H1 (cell line): ENCODE measurements around the gene HPGDS. TPM values are rescaled to one million over a fixed set of nuclear protein-coding genes. Genes with fewer than 3 reads are reported as not detected.

Experiments
- CTCF ChIA-PET: fragments of 300-600 bp; sonication (Branson Sonifier 250); formaldehyde crosslinking; loops from one replicate; lab custom pipeline; 2021; ENCODE audit not compliant: partially characterized antibody; lab: Charles Lee
- POLR2A ChIA-PET: fragments of 300-600 bp; sonication (Branson Sonifier 250); formaldehyde crosslinking; loops from one replicate; lab custom pipeline; 2021; ENCODE audit warnings: inconsistent platforms; ENCODE audit not compliant: partially characterized antibody; lab: Charles Lee
- DNase-seq, 2 experiments: peaks; one replicate each; pipeline versions ENCODE4 v3.0.0 to v3.0.0-alpha.2; 2010 to 2022; ENCODE audit warnings: low spot score in 2 of 2, low read depth in 1 of 2, mixed read lengths in 1 of 2
- FAIRE-seq: peaks from 2 replicates; lab custom pipeline; 2011; peaks lifted over from hg19 to GRCh38; lab: Jason Lieb, UNC
- H2AFZ ChIP-seq: 2 replicates; pipeline ENCODE4 v1.8.1; 2012; ENCODE audit warnings: low read length, inconsistent platforms
- H2AK5ac ChIP-seq: 2 replicates; pipeline ENCODE4 v1.6.1; 2013; ENCODE audit warnings: low read depth, low read length
- H2BK120ac ChIP-seq: replicated peaks from 2 replicates; pipeline ENCODE3; 2013; ENCODE audit warnings: low read depth, low read length, inconsistent platforms
- H2BK12ac ChIP-seq: 2 replicates; pipeline ENCODE4 v1.6.1; 2013; ENCODE audit warnings: low read depth, low read length
- H2BK15ac ChIP-seq: 2 replicates; pipeline ENCODE4 v1.6.1; 2013; ENCODE audit warnings: low read length
- H2BK20ac ChIP-seq: 2 replicates; pipeline ENCODE4 v1.6.1; 2013; ENCODE audit warnings: low read length
- H2BK5ac ChIP-seq: 2 replicates; pipeline ENCODE4 v1.6.1; 2013; ENCODE audit warnings: low read depth, low read length
- H3K14ac ChIP-seq: 2 replicates; pipeline ENCODE4 v1.6.1; 2013; ENCODE audit warnings: inconsistent platforms; ENCODE audit not compliant: insufficient read length
- H3K18ac ChIP-seq: 2 replicates; pipeline ENCODE4 v1.6.1; 2013; ENCODE audit warnings: low read length; ENCODE audit errors: extremely low read depth
- H3K23ac ChIP-seq: 2 replicates; pipeline ENCODE4 v1.6.1; 2013; ENCODE audit warnings: inconsistent platforms; ENCODE audit not compliant: insufficient read length
- H3K23me2 ChIP-seq: 2 replicates; pipeline ENCODE4 v1.6.1; 2013; ENCODE audit warnings: low read depth, low read length
- H3K27ac ChIP-seq: 2 replicates; pipeline ENCODE4 v1.6.1; 2011; ENCODE audit warnings: low read depth, low read length, inconsistent platforms
- H3K27me3 ChIP-seq, 4 experiments: replicated peaks in 1 of 4; 1 replicate in 1 of 4; 2 replicates in 3 of 4; pipeline versions ENCODE4 v1.6.1 to v1.8.1; 2011 to 2013; ENCODE audit warnings: low read length in 3 of 4, mild to moderate bottlenecking in 3 of 4, inconsistent platforms in 2 of 4, mixed read lengths in 2 of 4, moderate library complexity in 1 of 4; ENCODE audit not compliant: control insufficient read depth in 3 of 4, insufficient read depth in 3 of 4; ENCODE audit errors: extremely low read depth in 1 of 4
- H3K36me3 ChIP-seq, 4 experiments: 2 replicates each; pipeline versions ENCODE4 v1.6.1 to v1.8.1; 2011 to 2013; ENCODE audit warnings: mild to moderate bottlenecking in 4 of 4, low read length in 3 of 4, moderate library complexity in 2 of 4, control low read depth in 1 of 4, inconsistent platforms in 1 of 4; ENCODE audit not compliant: insufficient read depth in 4 of 4, control insufficient read depth in 2 of 4
- H3K4ac ChIP-seq: replicated peaks from 2 replicates; pipeline ENCODE3; 2013; ENCODE audit warnings: low read length, low read depth, mixed read lengths, inconsistent platforms; ENCODE audit not compliant: insufficient read length
- H3K4me1 ChIP-seq, 4 experiments: replicated peaks in 1 of 4; 1 replicate in 1 of 4; 2 replicates in 3 of 4; pipeline versions ENCODE4 v1.6.1 to v1.8.1; 2011 to 2013; ENCODE audit warnings: low read length in 3 of 4, inconsistent platforms in 2 of 4, mixed read lengths in 1 of 4; ENCODE audit not compliant: insufficient read depth in 4 of 4, control insufficient read depth in 3 of 4
- H3K4me2 ChIP-seq, 2 experiments: 2 replicates each; pipeline versions ENCODE4 v1.6.1 to v1.8.1; 2011 to 2013; ENCODE audit warnings: low read depth in 2 of 2, low read length in 2 of 2, control low read depth in 1 of 2, inconsistent platforms in 1 of 2, mild to moderate bottlenecking in 1 of 2; ENCODE audit not compliant: insufficient read depth in 1 of 2
- H3K4me3 ChIP-seq, 4 experiments: fragments of 200-600, 300-600 bp in 1 of 4; sonication (generic), shearing (Covaris generic), sonication (Bioruptor Twin) in 1 of 4; 2 replicates each; pipeline versions ENCODE4 v1.5.1 to v1.8.1; 2011 to 2016; ENCODE audit warnings: low read length in 4 of 4, low read depth in 3 of 4, control low read depth in 2 of 4, inconsistent platforms in 2 of 4, mild to moderate bottlenecking in 2 of 4, mixed read lengths in 1 of 4, moderate library complexity in 1 of 4; ENCODE audit not compliant: insufficient read depth in 2 of 4; ENCODE audit errors: extremely low read depth in 1 of 4
- H3K56ac ChIP-seq: replicated peaks from 2 replicates; pipeline ENCODE3; 2013; ENCODE audit warnings: low read depth, mild to moderate bottlenecking, mixed read lengths, low read length, inconsistent platforms; ENCODE audit not compliant: insufficient read length
- H3K79me1 ChIP-seq: 2 replicates; pipeline ENCODE4 v1.6.1; 2013; ENCODE audit warnings: low read depth, low read length, control low read depth
- H3K79me2 ChIP-seq, 2 experiments: 2 replicates each; pipeline versions ENCODE4 v1.6.1 to v1.8.1; 2012 to 2013; ENCODE audit warnings: low read length in 2 of 2, mild to moderate bottlenecking in 2 of 2, inconsistent platforms in 1 of 2; ENCODE audit not compliant: insufficient read depth in 2 of 2, control insufficient read depth in 1 of 2
- H3K9ac ChIP-seq, 4 experiments: replicated peaks in 1 of 4; 1 replicate in 1 of 4; 2 replicates in 3 of 4; pipeline versions ENCODE4 v1.6.1 to v1.8.1; 2011 to 2013; ENCODE audit warnings: low read depth in 3 of 4, low read length in 3 of 4, control low read depth in 2 of 4, mild to moderate bottlenecking in 2 of 4, moderate library complexity in 2 of 4, inconsistent platforms in 1 of 4; ENCODE audit errors: extremely low read depth in 1 of 4
- H3K9me3 ChIP-seq, 2 experiments: 2 replicates each; pipeline versions ENCODE4 v1.6.1 to v1.8.1; 2012 to 2013; ENCODE audit warnings: mild to moderate bottlenecking in 2 of 2, moderate library complexity in 2 of 2, control low read depth in 1 of 2, inconsistent platforms in 1 of 2, low read depth in 1 of 2, low read length in 1 of 2, mixed read lengths in 1 of 2; ENCODE audit not compliant: insufficient read depth in 2 of 2
- H4K20me1 ChIP-seq, 2 experiments: replicated peaks in 1 of 2; 2 replicates each; pipeline versions ENCODE3 to v1.8.1; 2011 to 2013; ENCODE audit warnings: inconsistent platforms in 2 of 2, low read length in 2 of 2, mild to moderate bottlenecking in 1 of 2; ENCODE audit not compliant: insufficient read depth in 2 of 2, control insufficient read depth in 1 of 2
- H4K5ac ChIP-seq: 2 replicates; pipeline ENCODE4 v1.6.1; 2013; ENCODE audit warnings: low read length, low read depth, mixed read lengths, inconsistent platforms; ENCODE audit not compliant: insufficient read length
- H4K8ac ChIP-seq: 2 replicates; pipeline ENCODE4 v1.8.0; 2013; ENCODE audit warnings: mild to moderate bottlenecking, moderate library complexity, low read length, inconsistent platforms; ENCODE audit not compliant: insufficient read depth; ENCODE audit errors: extremely low read depth
- H4K91ac ChIP-seq: replicated peaks from 2 replicates; pipeline ENCODE3; 2013; ENCODE audit warnings: low read length, mixed read lengths, inconsistent platforms; ENCODE audit not compliant: insufficient read length
- ASH2L ChIP-seq: fragments of 200-600, 300-600 bp; sonication (generic); IDR thresholded peaks from one replicate; pipeline ENCODE4 v1.7.1; 2017; ENCODE audit warnings: low read length
- ATF3 ChIP-seq: IDR thresholded peaks from 2 replicates; pipeline ENCODE4 v1.6.1; 2011; ENCODE audit warnings: low read depth, mild to moderate bottlenecking, low read length; ENCODE audit not compliant: insufficient read depth
- BACH1 ChIP-seq: IDR thresholded peaks from 2 replicates; pipeline ENCODE4 v1.6.1; 2012; ENCODE audit warnings: low read length, improper control_type of control experiment
- GTF2F1 ChIP-seq: IDR thresholded peaks from 2 replicates; pipeline ENCODE4 v1.6.1; 2012; ENCODE audit warnings: low read depth, low read length, improper control_type of control experiment, borderline replicate concordance
- JUN ChIP-seq: IDR thresholded peaks from 2 replicates; pipeline ENCODE4 v1.6.1; 2011; ENCODE audit warnings: low read depth, mild to moderate bottlenecking, improper control_type of control experiment, low read length
- NRF1 ChIP-seq: IDR thresholded peaks from 2 replicates; pipeline ENCODE4 v1.6.1; 2011; ENCODE audit warnings: mild to moderate bottlenecking, low read depth, low read length, improper control_type of control experiment
- PHF8 ChIP-seq: fragments of 200-600 bp; sonication (generic); conservative IDR thresholded peaks from 2 replicates; pipeline ENCODE4 v1.7.1; 2012; ENCODE audit warnings: low read depth, mild to moderate bottlenecking, inconsistent platforms, low read length, moderate library complexity
- RNF2 ChIP-seq: fragments of 200-900, 300-1000 bp; sonication (generic); IDR thresholded peaks from 2 replicates; pipeline ENCODE4 v1.7.1; 2016; ENCODE audit warnings: borderline replicate concordance, low read depth, mild to moderate bottlenecking, antibody characterized with exemption, low read length; ENCODE audit not compliant: poor library complexity, severe bottlenecking; ENCODE audit errors: missing control alignments
- RXRA ChIP-seq: IDR thresholded peaks from 2 replicates; pipeline ENCODE4 v1.6.1; 2011; ENCODE audit warnings: low read depth, mild to moderate bottlenecking, low read length, moderate library complexity; ENCODE audit not compliant: insufficient read depth
- SP1 ChIP-seq: IDR thresholded peaks from 2 replicates; pipeline ENCODE4 v1.6.1; 2011; ENCODE audit warnings: low read depth, low read length
- SRF ChIP-seq: IDR thresholded peaks from 2 replicates; pipeline ENCODE4 v1.6.1; 2011; ENCODE audit warnings: mild to moderate bottlenecking, low read depth, low read length, moderate library complexity
- WGBS, 2 experiments: shearing (Covaris generic) in 1 of 2; methylation state at CpG; one replicate each; pipeline versions ENCODE4 v1.1.6 to v1.1.7; 2013 to 2015; ENCODE audit warnings: low lambda C conversion rate in 2 of 2, mixed read lengths in 2 of 2, inconsistent platforms in 1 of 2, low coverage in 1 of 2, missing lambda C conversion rate in 1 of 2; ENCODE audit not compliant: insufficient replicate concordance in 2 of 2, insufficient coverage in 1 of 2, insufficient read length in 1 of 2; ENCODE audit errors: extremely low coverage in 1 of 2, missing lambda C conversion rate in 1 of 2; 5-methylcytosine and 5-hydroxymethylcytosine counted together
- polyA plus RNA-seq, 7 experiments: library from polyadenylated mRNA; depleted of rRNA in 3 of 7; stranded (reverse) in 5 of 7; unstranded in 2 of 7; fragments of >200 nt in 5 of 7; fragments of 200-250 nt in 2 of 7; gene quantifications; 1 replicate in 5 of 7; 2 replicates in 1 of 7; 4 replicates in 1 of 7; pipeline versions ENCODE4 v1.2.1 to v1.2.3, GENCODE V29; 2011 to 2013; ENCODE audit warnings: missing spikeins in 2 of 7, mixed read lengths in 2 of 7
- total RNA-seq: library from RNA; stranded (reverse); fragmentation: NEBNext Ultra II Directional; extraction: Animal tissue kit (Norgen Biotek cat#: 25700); gene quantifications from 2 replicates; pipeline ENCODE4 v1.2.1, GENCODE V29; 2021

The HPGDS gene
- total and polyA plus RNA-seq, 2 of the 8 experiments (the other 6 are each of a cell fraction or from before 2014, with no cell fraction given): not detected

DNA sequence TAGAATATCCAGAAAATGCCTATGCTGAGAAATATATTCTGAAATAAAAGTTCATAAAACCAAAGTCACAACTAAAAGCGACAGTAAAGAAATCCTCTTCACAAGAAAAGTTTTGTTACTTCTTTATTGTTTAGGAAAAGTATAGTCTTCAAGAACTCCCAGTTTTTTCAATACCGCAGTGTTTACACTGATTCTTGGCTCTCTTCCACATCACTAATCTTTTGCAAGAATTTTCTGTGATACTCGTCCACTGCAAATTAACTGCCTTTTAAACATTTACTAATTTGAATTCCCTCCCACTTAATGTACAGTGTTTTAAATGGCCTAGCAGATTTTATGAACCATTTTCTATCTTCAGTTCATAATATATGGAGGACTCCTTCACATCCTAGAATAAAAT is 65.1 kb downstream of the HPGDS start:
- no peak overlapping the region for H3K14ac ChIP-seq
- CTCF ChIA-PET: no interaction called here
- H3K27me3 ChIP-seq: no peaks in the 10 kb centered on the region
- no peak overlapping the region for H3K23ac ChIP-seq
- no peak overlapping the region for H3K9ac ChIP-seq
- no peak overlapping the region for H2AK5ac ChIP-seq
- no peak overlapping the region for H3K4me3 ChIP-seq
- no peaks in the 10 kb centered on the region for H3K9me3 ChIP-seq
- H2BK12ac ChIP-seq: no peak overlapping the region
- DNase-seq: no peak
- H3K79me2 ChIP-seq: no peaks in the 10 kb centered on the region
- H3K4me2 ChIP-seq: no peak overlapping the region
- no peak overlapping the region for H3K56ac ChIP-seq
- H2BK15ac ChIP-seq: no peak overlapping the region
- H3K27ac ChIP-seq: no peak overlapping the region
- no peak overlapping the region for H3K4ac ChIP-seq
- no peak overlapping the region for H2AFZ ChIP-seq
- no peak overlapping the region for H4K5ac ChIP-seq
- H2BK20ac ChIP-seq: no peak overlapping the region
- H3K4me1 ChIP-seq: no peaks in the 10 kb centered on the region
- no peak overlapping the region for H2BK120ac ChIP-seq
- no peaks in the 10 kb centered on the region for H4K20me1 ChIP-seq
- POLR2A ChIA-PET: no interaction called here
- H4K91ac ChIP-seq: no peak overlapping the region
- H3K36me3 ChIP-seq: peaks cover 2 to 88% (median 42%) of the 10 kb centered on the region in 4 experiments; a peak in 6 of 8 replicates
- H2BK5ac ChIP-seq: no peak overlapping the region
- no peaks in the 10 kb centered on the region; the same call in 1 of the 2 replicates for H3K79me1 ChIP-seq
- no peaks in the 10 kb centered on the region for H3K23me2 ChIP-seq
- H3K18ac ChIP-seq: no peak overlapping the region
- no peak overlapping the region for H4K8ac ChIP-seq
- FAIRE-seq: no peak
- 92% methylated on average over 3 of the region's 3 CpGs; no CpG with 5 or more reads in 1 of the 2 experiments for WGBS, 2 experiments
- TF ChIP-seq SP1: no peak
- no peak for TF ChIP-seq PHF8
- no peak for TF ChIP-seq NRF1
- TF ChIP-seq RNF2: no peak
- TF ChIP-seq RXRA: no peak
- TF ChIP-seq BACH1: no peak
- TF ChIP-seq GTF2F1: no peak
- no peak for TF ChIP-seq ATF3
- TF ChIP-seq SRF: no peak
- TF ChIP-seq JUN: no peak
- no peak for TF ChIP-seq ASH2L
